GM13976 (cell line): ENCODE results near the gene CCER1.

ENCODE experiments used
- DNase-seq: peaks from one replicate; pipeline ENCODE4 v3.0.0; 2012; ENCODE audit warnings: low spot score
- CTCF ChIP-seq: IDR thresholded peaks from 2 replicates; pipeline ENCODE4 v1.5.1; 2012; ENCODE audit warnings: borderline replicate concordance, mild to moderate bottlenecking; ENCODE audit not compliant: insufficient read depth; ENCODE audit errors: extremely low read depth, missing control alignments, control extremely low read depth
- in situ Hi-C: fragments of 300-500 bp; cut with MboI; formaldehyde crosslinking; loops from one replicate; pipeline ENCODE4 v1.12.0; 2022; ENCODE audit warnings: low sequenced_read_pairs, mixed read lengths, inconsistent platforms; ENCODE audit not compliant: unreplicated experiment

CCER1 gene

GRCh38 chr12:90915353-90915752 lies 39.6 kb downstream of the CCER1 start:
- TF ChIP-seq CTCF = no peak
- in situ Hi-C loops = loop anchor here (25.0 kb wide), 1 partner anchor 1378 kb away; the partner anchor contains the start of gene POC1B
- DNase-seq = no peak

GRCh38 chr12:90910958-90911357 lies 44.0 kb downstream of the CCER1 start:
- in situ Hi-C loops = loop anchor here (25.0 kb wide), 1 partner anchor 1374 kb away; the partner anchor contains the start of gene POC1B
- no peak for DNase-seq
- TF ChIP-seq CTCF = no peak

- TF ChIP-seq CTCF = peak; percentile 61
- in situ Hi-C loops = loop anchor here (25.0 kb wide), 1 partner anchor 1372 kb away; the partner anchor contains the start of gene POC1B
- DNase-seq = no peak
Observed at GRCh38 chr12:90909069-90909770, 45.8 kb downstream of the CCER1 start.

GRCh38 chr12:90908465-90908864 lies 46.5 kb downstream of the CCER1 start:
- no peak for DNase-seq
- TF ChIP-seq CTCF = no peak
- in situ Hi-C loops = loop anchor here (25.0 kb wide), 1 partner anchor 1371 kb away; the partner anchor contains the start of gene POC1B

GRCh38 chr12:90905691-90906370 lies 49.1 kb downstream of the CCER1 start:
- in situ Hi-C loops = loop anchor here (25.0 kb wide), 1 partner anchor 1369 kb away; the partner anchor contains the start of gene POC1B
- TF ChIP-seq CTCF = no peak
- no peak for DNase-seq

- TF ChIP-seq CTCF = no peak
- in situ Hi-C loops = loop anchor here (25.0 kb wide), 1 partner anchor 1365 kb away; the partner anchor contains the start of gene POC1B
- DNase-seq = no peak
Observed at GRCh38 chr12:90902596-90902995, 52.4 kb downstream of the CCER1 start.
